Islet precursor cell (in vitro differentiated cells): ENCODE results near the gene WDR41.
A peak's percentile ranks its signal among the peaks of the same experiment; 100 is the strongest.
"Not testable (repeated sequence)": the region's sequence is repeated elsewhere in the genome, so short reads cannot be mapped to it uniquely, and the experiment has no call there.

ENCODE experiments used
- DNase-seq: peaks from one replicate; pipeline ENCODE4 v3.0.0-alpha.2; 2018

Gene WDR41

DNA sequence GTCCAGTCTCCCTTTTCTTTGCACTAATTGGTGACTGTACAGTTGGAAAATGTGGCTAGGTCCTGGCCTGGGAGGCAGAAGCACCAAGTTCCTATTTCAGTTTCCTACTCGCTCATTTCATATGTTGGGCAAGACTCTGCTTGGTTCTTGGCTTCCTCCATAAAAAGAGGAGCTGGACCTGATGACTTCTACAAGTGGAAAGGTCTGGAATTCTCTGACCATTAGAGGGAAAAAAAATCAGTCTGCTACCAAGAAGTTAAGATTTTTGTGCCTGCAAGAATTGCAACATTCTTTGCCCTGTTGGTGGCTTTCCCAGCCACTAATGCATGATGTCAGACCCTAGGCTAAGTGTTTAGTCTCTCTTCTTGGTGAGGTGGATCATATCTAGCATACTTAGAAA, 91.5 kb downstream of the WDR41 start:
- DNase-seq, result peak; percentile 71

DNA sequence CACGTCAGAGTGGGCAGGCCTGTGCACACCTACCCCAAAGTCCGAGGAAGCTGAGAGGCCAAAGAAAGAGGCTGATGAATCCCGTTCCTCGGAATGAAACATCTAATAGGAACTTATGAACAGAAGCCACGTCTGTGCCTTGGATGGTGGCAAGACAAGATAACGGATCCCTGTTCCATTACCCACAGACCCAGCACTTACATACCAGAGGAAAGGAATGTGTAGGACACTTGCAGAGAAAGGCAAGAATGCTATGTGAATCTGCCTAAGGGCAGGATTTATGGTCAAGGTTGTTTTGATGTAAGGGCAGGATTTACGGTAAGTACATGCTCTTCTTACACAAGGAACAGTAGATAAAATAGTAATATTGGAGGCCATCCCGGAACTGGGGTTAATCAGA, 93.2 kb downstream of the WDR41 start:
- peak; percentile 94 for DNase-seq

DNA sequence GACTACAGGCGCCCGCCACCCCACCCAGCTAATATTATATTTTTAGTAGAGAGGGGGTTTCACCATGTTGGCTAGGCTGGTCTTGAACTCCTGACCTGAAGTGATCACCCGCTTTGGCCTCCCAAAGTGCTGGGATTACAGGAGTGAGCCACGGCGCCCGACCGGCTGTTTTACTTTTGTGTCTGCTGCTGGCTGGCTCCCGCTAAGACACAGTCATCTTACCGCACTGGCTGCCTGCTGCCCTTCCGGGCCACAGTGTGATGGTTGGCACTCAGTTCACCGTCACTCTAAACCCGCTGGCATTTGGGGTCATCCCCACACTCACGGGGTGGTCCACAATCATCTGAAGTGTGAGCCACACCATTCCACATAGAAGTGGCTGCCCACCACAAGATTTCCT, 93.7 kb downstream of the WDR41 start:
- no peak for DNase-seq

DNA sequence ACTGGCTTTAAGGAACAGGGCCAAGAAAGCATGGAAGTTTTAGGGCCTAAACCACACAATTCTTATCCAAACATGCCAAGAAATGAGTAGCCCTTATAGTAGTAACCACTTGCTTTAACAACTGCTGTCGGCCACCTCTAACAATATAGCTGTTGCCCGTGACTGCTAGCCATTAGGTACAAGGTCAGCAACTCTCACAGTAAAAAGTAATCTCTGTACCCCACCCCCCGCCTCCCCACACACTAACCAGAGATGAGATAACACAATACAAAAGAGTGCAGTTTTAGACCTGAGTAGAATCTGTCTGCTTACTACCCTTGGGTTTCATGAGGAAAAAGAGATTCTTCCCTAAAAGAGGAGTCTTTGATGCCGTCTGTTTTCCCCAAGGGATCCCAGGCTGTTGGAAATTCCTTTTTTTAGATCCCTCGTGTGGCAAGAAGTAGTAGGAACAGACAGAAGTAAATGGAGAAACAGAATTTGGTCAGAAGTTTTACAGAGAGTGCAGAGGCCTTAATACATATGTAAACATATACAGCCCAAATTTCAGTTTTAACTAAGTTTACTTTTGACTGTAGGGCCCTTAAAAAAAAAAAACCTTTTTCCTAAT, 94.3 kb downstream of the WDR41 start:
- DNase-seq, result peak; percentile 81

DNA sequence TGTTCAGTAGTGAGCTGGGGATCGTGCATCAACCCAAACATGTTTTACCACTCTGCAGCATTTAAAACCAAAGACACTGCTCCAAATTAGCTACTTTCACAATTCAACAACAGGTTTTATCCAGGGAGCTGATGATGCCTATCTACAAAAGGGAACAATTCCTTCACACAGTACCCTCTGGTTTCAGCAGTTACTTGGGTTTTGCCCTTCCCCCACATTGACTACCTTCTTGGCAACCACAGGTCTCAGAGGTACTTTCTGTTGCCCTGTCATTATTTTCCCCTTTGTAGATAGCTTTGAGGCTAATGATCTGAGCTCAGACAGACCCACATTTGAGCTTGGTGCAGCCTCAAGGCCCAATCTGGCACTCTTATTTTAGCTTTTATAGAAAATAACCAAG, 96.1 kb downstream of the WDR41 start:
- no peak for DNase-seq

DNA sequence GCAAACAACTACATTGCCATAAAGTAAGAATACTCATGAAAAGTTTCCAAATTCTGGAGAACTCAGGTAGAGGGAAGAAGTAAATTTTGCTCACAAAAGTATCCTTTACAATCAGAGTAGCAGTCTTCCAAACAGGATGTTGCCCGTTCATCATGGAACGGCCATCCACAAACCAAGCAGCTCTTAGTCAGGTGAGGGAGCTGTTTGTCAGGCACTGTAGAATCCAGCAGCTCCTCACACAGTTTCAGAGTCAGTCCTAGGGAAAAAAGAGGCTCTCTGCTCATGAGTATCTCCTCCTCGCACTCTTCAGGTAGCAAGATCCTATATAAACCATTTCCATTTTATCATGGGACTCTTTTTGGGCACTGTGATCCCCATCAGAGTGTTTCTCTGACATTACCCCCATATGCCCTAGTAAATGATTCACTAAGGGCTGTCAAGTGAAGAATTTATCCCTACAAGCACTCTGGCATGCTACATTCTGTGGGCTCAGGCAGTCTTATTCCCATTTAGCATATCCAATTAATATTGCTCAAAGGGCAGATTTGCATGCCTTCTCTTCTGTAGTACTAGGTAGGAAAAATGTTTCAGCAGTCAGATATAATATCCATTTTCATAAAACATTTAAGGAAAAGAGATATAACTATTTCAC, 97.9 kb downstream of the WDR41 start:
- no peak for DNase-seq

DNA sequence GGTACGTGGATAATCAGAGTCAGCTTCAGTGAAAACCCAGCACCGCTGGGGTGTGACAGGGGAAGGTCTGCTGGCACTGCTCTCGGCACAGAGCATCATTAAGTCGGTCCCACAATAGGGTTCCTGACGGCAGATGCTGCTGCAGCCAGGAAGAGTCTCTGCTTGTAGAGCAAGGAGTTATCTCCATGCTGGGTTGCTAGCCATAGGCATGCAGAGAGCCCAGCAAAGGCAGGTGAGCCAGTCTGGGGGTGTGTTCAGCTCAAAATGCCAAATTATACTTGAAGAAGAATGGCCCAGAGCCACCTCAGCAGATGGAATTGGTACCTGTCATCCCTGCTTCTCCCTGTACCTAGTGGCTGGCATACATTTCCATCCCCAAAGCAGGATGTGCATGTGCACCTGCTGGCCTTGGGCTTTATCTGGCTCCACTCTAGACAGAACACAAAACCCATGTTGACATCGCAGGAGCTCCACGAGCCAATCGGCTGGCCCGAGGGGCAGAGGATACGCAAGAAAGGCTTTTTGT, 100.8 kb downstream of the WDR41 start:
- no peak for DNase-seq

DNA sequence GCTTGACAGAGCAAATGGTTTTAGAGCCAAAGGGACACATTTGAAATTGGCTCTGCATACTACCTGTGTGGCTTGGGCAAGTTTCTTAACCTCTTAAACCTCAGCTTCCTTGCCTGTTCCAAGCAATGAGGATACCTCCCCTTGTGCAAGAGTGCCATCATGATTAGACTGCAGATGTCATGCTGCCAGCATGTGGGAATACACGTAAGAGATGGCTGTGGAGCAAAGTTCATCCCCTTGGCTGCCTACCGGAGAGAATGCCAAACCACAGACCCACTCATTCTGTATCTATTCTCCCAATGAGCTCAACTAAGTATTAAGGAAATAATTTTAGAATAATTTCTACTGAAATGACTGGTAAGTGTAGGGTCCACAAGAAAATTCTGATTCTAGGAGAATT, 101.3 kb downstream of the WDR41 start:
- no peak for DNase-seq

DNA sequence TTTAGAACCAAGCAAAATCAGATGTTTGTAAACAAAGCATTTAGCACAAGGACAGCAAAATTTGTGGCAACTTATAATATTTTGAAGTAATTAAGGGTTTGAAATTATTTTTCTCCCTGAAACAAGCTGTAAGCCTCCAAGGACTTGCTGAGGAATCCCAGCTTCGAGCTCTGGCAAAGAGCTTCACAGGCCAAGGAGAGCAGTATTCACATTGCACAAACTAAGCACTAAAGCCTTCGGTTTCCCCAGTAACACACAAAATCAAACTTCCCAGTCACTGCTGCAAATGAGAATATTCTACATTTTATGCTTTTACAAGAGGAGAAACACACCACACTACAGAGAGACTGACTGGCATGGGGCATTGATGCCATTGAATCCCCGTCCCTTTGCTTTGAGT, 101.9 kb downstream of the WDR41 start:
- DNase-seq, result no peak

DNA sequence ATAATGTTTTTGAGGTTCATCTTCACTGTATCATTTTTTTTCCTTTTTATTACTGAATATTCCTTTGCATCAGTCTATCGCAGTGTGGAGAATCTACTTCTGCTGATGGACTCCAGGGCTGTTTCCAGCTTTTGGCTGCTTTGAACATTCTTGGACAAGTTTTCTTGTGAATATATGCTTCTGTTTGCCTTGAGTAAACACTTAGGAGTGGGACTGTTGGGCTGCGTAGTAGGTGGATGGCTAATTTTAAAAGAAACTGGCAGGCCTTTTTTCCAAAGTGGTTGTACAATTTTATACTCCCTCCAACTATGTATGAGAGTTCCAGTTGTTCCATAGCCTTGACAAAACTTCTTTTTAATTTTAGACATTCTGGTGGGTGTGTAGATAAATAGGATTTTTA, 102.4 kb downstream of the WDR41 start:
- no peak for DNase-seq

DNA sequence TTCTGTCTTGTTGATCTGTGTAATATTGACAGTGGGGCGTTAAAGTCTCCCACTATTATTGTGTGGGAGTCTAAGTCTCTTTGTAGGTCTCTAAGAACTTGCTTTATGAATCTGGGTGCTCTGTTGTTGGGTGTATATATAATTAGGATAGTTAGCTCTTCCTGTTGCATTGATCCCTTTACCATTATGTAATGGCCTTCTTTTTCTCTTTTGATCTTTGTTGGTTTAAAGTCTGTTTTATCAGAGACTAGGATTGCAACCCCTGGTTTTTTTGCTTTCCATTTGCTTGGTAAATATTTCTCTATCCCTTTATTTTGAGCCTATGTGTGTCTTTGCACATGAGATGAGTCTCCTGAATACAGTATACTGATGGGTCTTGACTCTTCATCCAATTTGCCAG, 105.8 kb downstream of the WDR41 start:
- DNase-seq, result not testable (repeated sequence)

DNA sequence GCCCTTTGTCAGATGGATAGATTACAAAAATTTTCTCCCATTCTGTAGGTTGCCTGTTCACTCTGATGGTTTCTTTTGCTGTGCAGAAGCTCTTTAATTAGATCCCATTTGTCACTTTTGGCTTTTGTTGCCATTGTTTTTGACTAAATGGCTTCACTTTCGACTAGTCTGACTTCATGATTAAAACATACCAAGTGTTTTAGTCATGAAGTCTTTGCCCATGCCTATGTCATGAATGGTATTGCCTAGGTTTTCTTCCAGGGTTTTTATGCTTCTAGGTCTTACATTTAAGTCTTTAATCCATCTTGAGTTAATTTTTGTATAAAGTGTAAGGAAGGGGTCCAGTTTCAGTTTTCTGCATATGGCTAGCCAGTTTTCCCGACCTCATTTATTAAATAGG, 108.8 kb downstream of the WDR41 start:
- not testable (repeated sequence) for DNase-seq
